GM19099 (cell line): ENCODE results near the gene DCBLD2.

Experiments used
- POLR2A ChIP-seq: IDR thresholded peaks from 3 replicates; pipeline ENCODE4 v1.6.1; 2011; ENCODE audit warnings: low read depth; ENCODE audit not compliant: insufficient read length; ENCODE audit errors: extremely low read depth

The DCBLD2 gene

GRCh38 chr3:98902351-98902740, 851 bp upstream of the DCBLD2 start:
- TF ChIP-seq POLR2A = no peak

GRCh38 chr3:98901119-98901391, 440 bp downstream of the DCBLD2 start:
- TF ChIP-seq POLR2A = no peak

- TF ChIP-seq POLR2A = no peak
These were observed 1.0 kb downstream of the DCBLD2 start for GRCh38 chr3:98900265-98901118.

GRCh38 chr3:98897701-98898100, 3.8 kb downstream of the DCBLD2 start:
- TF ChIP-seq POLR2A = no peak

GRCh38 chr3:98894791-98895576, 6.5 kb downstream of the DCBLD2 start:
- no peak for TF ChIP-seq POLR2A

GRCh38 chr3:98893740-98894139, 7.8 kb downstream of the DCBLD2 start:
- TF ChIP-seq POLR2A = no peak

- TF ChIP-seq POLR2A = no peak
These were observed 9.2 kb downstream of the DCBLD2 start for GRCh38 chr3:98892263-98892662.

GRCh38 chr3:98890965-98891910, 10.3 kb downstream of the DCBLD2 start:
- TF ChIP-seq POLR2A = no peak

GRCh38 chr3:98890181-98890835, 11.2 kb downstream of the DCBLD2 start:
- no peak for TF ChIP-seq POLR2A

- TF ChIP-seq POLR2A = no peak
These were observed 13.8 kb downstream of the DCBLD2 start for GRCh38 chr3:98887684-98888083.

GRCh38 chr3:98886525-98886924, 15.0 kb downstream of the DCBLD2 start:
- no peak for TF ChIP-seq POLR2A

- no peak for TF ChIP-seq POLR2A
These were observed 15.6 kb downstream of the DCBLD2 start for GRCh38 chr3:98885851-98886250.

GRCh38 chr3:98884675-98885371, 16.7 kb downstream of the DCBLD2 start:
- no peak for TF ChIP-seq POLR2A

GRCh38 chr3:98877132-98877531, 24.4 kb downstream of the DCBLD2 start:
- TF ChIP-seq POLR2A = no peak
